ENCODE results near the gene DOCK4.

Gene DOCK4

DNA sequence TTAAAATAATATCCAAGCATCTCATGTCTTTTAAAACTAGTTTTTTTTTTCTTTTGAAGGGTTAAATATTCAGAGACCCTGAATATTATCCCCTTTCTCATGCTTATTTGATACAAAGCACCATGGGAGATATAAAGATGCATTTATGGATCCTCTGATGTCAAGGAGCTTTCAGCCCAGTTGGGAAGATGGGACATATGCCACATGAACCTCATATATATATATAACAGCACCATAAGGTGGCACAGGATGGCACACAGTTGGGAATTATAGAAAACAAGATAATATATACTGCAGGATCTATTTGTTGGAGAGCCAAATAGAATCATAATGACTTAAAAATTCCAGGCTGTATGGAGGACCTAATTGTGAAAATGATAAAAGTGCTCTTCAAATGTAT is 458.5 kb downstream of the DOCK4 start:
- H4K5ac ChIP-seq (ENCODE audit: low read length): no peak overlapping the region
- no peak overlapping the region for H2AK5ac ChIP-seq (ENCODE audit: low read length)
- no peak overlapping the region for H3K4ac ChIP-seq (ENCODE audit: low read depth, low read length)
- H3K18ac ChIP-seq (ENCODE audit: low read length): no peak overlapping the region
- no peak overlapping the region for H3K4me3 ChIP-seq (ENCODE audit: low read length)
- no peak overlapping the region for H3K9ac ChIP-seq (ENCODE audit: low read length)
- no peaks in the 10 kb centered on the region for H3K79me1 ChIP-seq (ENCODE audit: low read length)
- no peak overlapping the region for H3K56ac ChIP-seq (ENCODE audit: low read length)
- H2BK5ac ChIP-seq (ENCODE audit: low read length): no peak overlapping the region
- H3K27me3 ChIP-seq (ENCODE audit: insufficient read depth, low read length, poor library complexity): no peaks in the 10 kb centered on the region
- no peak overlapping the region for H2BK120ac ChIP-seq (ENCODE audit: low read depth, low read length)
- H3K4me2 ChIP-seq (ENCODE audit: low read length): no peak overlapping the region
- no peak overlapping the region for H4K8ac ChIP-seq (ENCODE audit: low read depth, low read length)
- no peak overlapping the region for H3K27ac ChIP-seq (ENCODE audit: low read depth, low read length)
- no peak for DNase-seq
- no peaks in the 10 kb centered on the region for H3K79me2 ChIP-seq (ENCODE audit: control insufficient read depth, insufficient read depth, low read length)
- no peaks in the 10 kb centered on the region for H3K4me1 ChIP-seq (ENCODE audit: control insufficient read depth, low read depth, low read length)
- H3K23ac ChIP-seq (ENCODE audit: low read length): no peak overlapping the region
- no peaks in the 10 kb centered on the region for H3K36me3 ChIP-seq (ENCODE audit: control insufficient read depth, insufficient read depth, low read length)
- H2BK15ac ChIP-seq (replicated peaks; ENCODE audit: low read depth): no peak overlapping the region

GRCh38 chr7:111746950-111747349 is 459.2 kb downstream of the DOCK4 start:
- Histone ChIP-seq H2BK5ac (ENCODE audit: low read length) (no peak overlapping the region), H2BK120ac (ENCODE audit: low read depth, low read length) (no peak overlapping the region), H3K79me2 (ENCODE audit: control insufficient read depth, insufficient read depth, low read length) (no peaks in the 10 kb centered on the region), H2BK15ac (replicated peaks; ENCODE audit: low read depth) (no peak overlapping the region), H3K4ac (ENCODE audit: low read depth, low read length) (no peak overlapping the region), H3K18ac (ENCODE audit: low read length) (no peak overlapping the region), H3K36me3 (ENCODE audit: control insufficient read depth, insufficient read depth, low read length) (no peaks in the 10 kb centered on the region), H2AK5ac (ENCODE audit: low read length) (no peak overlapping the region), H3K4me1 (ENCODE audit: control insufficient read depth, low read depth, low read length) (no peaks in the 10 kb centered on the region), H3K4me3 (ENCODE audit: low read length) (no peak overlapping the region), H3K4me2 (ENCODE audit: low read length) (no peak overlapping the region), H3K27me3 (ENCODE audit: insufficient read depth, low read length, poor library complexity) (no peaks in the 10 kb centered on the region), H3K9ac (ENCODE audit: low read length) (no peak overlapping the region), H4K8ac (ENCODE audit: low read depth, low read length) (no peak overlapping the region), H3K23ac (ENCODE audit: low read length) (no peak overlapping the region), H3K56ac (ENCODE audit: low read length) (no peak overlapping the region), H4K5ac (ENCODE audit: low read length) (no peak overlapping the region), H3K27ac (ENCODE audit: low read depth, low read length) (no peak overlapping the region), H3K79me1 (ENCODE audit: low read length) (no peaks in the 10 kb centered on the region)
- no peak for DNase-seq
- no CpG with 5 or more reads among the region's 4 CpGs for WGBS (ENCODE audit: extremely low coverage, insufficient coverage, low lambda C conversion rate)

- Histone ChIP-seq H3K36me3 (ENCODE audit: control insufficient read depth, insufficient read depth, low read length) (no peaks in the 10 kb centered on the region), H2BK120ac (ENCODE audit: low read depth, low read length) (no peak overlapping the region), H3K9ac (ENCODE audit: low read length) (no peak overlapping the region), H3K27me3 (ENCODE audit: insufficient read depth, low read length, poor library complexity) (no peaks in the 10 kb centered on the region), H4K5ac (ENCODE audit: low read length) (no peak overlapping the region), H3K79me2 (ENCODE audit: control insufficient read depth, insufficient read depth, low read length) (no peaks in the 10 kb centered on the region), H3K4me3 (ENCODE audit: low read length) (no peak overlapping the region), H3K56ac (ENCODE audit: low read length) (no peak overlapping the region), H2AK5ac (ENCODE audit: low read length) (no peak overlapping the region), H3K4me1 (ENCODE audit: control insufficient read depth, low read depth, low read length) (no peaks in the 10 kb centered on the region), H3K23ac (ENCODE audit: low read length) (no peak overlapping the region), H3K27ac (ENCODE audit: low read depth, low read length) (no peak overlapping the region), H2BK5ac (ENCODE audit: low read length) (no peak overlapping the region), H3K18ac (ENCODE audit: low read length) (no peak overlapping the region), H4K8ac (ENCODE audit: low read depth, low read length) (no peak overlapping the region), H3K79me1 (ENCODE audit: low read length) (no peaks in the 10 kb centered on the region), H3K4ac (ENCODE audit: low read depth, low read length) (no peak overlapping the region), H2BK15ac (replicated peaks; ENCODE audit: low read depth) (no peak overlapping the region), H3K4me2 (ENCODE audit: low read length) (no peak overlapping the region)
- no CpG with 5 or more reads among the region's 2 CpGs for WGBS (ENCODE audit: extremely low coverage, insufficient coverage, low lambda C conversion rate)
- DNase-seq: no peak
Observed at GRCh38 chr7:111744501-111745155, 461.6 kb downstream of the DOCK4 start.

- H3K56ac ChIP-seq (ENCODE audit: low read length): no peak overlapping the region
- H3K36me3 ChIP-seq (ENCODE audit: control insufficient read depth, insufficient read depth, low read length): peaks cover 3% of the 10 kb centered on the region
- H3K4me3 ChIP-seq (ENCODE audit: low read length): no peak overlapping the region
- no peaks in the 10 kb centered on the region for H3K79me2 ChIP-seq (ENCODE audit: control insufficient read depth, insufficient read depth, low read length)
- H3K18ac ChIP-seq (ENCODE audit: low read length): no peak overlapping the region
- H3K4ac ChIP-seq (ENCODE audit: low read depth, low read length): no peak overlapping the region
- H2AK5ac ChIP-seq (ENCODE audit: low read length): no peak overlapping the region
- H2BK15ac ChIP-seq (replicated peaks; ENCODE audit: low read depth): no peak overlapping the region
- H3K4me1 ChIP-seq (ENCODE audit: control insufficient read depth, low read depth, low read length): no peaks in the 10 kb centered on the region
- no peak overlapping the region for H3K4me2 ChIP-seq (ENCODE audit: low read length)
- no peak overlapping the region for H3K27ac ChIP-seq (ENCODE audit: low read depth, low read length)
- no peak overlapping the region for H3K9ac ChIP-seq (ENCODE audit: low read length)
- WGBS (ENCODE audit: extremely low coverage, insufficient coverage, low lambda C conversion rate): no CpG with 5 or more reads among the region's 7 CpGs
- H4K8ac ChIP-seq (ENCODE audit: low read depth, low read length): no peak overlapping the region
- H2BK120ac ChIP-seq (ENCODE audit: low read depth, low read length): no peak overlapping the region
- no peak overlapping the region for H4K5ac ChIP-seq (ENCODE audit: low read length)
- H3K27me3 ChIP-seq (ENCODE audit: insufficient read depth, low read length, poor library complexity): no peaks in the 10 kb centered on the region
- no peak overlapping the region for H2BK5ac ChIP-seq (ENCODE audit: low read length)
- H3K23ac ChIP-seq (ENCODE audit: low read length): no peak overlapping the region
- no peaks in the 10 kb centered on the region for H3K79me1 ChIP-seq (ENCODE audit: low read length)
- DNase-seq: no peak
Observed at GRCh38 chr7:111743244-111743847, 462.9 kb downstream of the DOCK4 start.

- Histone ChIP-seq H3K4me2 (ENCODE audit: low read length) (no peak overlapping the region), H3K79me2 (ENCODE audit: control insufficient read depth, insufficient read depth, low read length) (no peaks in the 10 kb centered on the region), H3K27me3 (ENCODE audit: insufficient read depth, low read length, poor library complexity) (no peaks in the 10 kb centered on the region), H3K18ac (ENCODE audit: low read length) (no peak overlapping the region), H3K4me3 (ENCODE audit: low read length) (no peak overlapping the region), H3K23ac (ENCODE audit: low read length) (no peak overlapping the region), H3K4ac (ENCODE audit: low read depth, low read length) (no peak overlapping the region), H3K79me1 (ENCODE audit: low read length) (no peaks in the 10 kb centered on the region), H3K27ac (ENCODE audit: low read depth, low read length) (no peak overlapping the region), H3K56ac (ENCODE audit: low read length) (no peak overlapping the region), H4K5ac (ENCODE audit: low read length) (no peak overlapping the region), H3K9ac (ENCODE audit: low read length) (no peak overlapping the region), H2BK15ac (replicated peaks; ENCODE audit: low read depth) (no peak overlapping the region), H3K36me3 (ENCODE audit: control insufficient read depth, insufficient read depth, low read length) (peaks cover 3% of the 10 kb centered on the region), H4K8ac (ENCODE audit: low read depth, low read length) (no peak overlapping the region), H3K4me1 (ENCODE audit: control insufficient read depth, low read depth, low read length) (no peaks in the 10 kb centered on the region), H2BK5ac (ENCODE audit: low read length) (no peak overlapping the region), H2BK120ac (ENCODE audit: low read depth, low read length) (no peak overlapping the region), H2AK5ac (ENCODE audit: low read length) (no peak overlapping the region)
- WGBS (ENCODE audit: extremely low coverage, insufficient coverage, low lambda C conversion rate): no CpG with 5 or more reads among the region's 8 CpGs
- peak; percentile 83 for DNase-seq
Observed at GRCh38 chr7:111741811-111742240, 464.4 kb downstream of the DOCK4 start.

DNA sequence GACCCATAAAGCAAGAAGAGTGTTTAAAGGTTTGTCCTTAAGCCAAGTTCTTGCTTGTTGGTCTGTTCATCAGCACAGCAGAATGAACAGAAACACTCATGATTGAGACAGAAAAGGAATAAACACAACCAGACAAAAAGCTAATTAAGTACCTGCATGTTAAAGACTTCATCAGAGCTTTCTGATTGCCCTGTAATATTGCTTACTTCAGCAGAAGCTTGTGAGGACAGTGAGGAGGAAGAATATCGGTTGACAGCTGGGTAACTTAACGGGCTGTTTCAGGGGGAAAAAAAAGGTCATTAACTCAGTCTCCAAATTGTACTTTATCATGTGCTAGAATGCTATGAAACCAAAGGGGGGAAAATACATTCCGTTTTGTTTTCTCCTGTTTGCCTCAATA is 465.3 kb downstream of the DOCK4 start:
- H4K8ac ChIP-seq (ENCODE audit: low read depth, low read length): no peak overlapping the region
- H3K79me2 ChIP-seq (ENCODE audit: control insufficient read depth, insufficient read depth, low read length): no peaks in the 10 kb centered on the region
- H3K4me3 ChIP-seq (ENCODE audit: low read length): no peak overlapping the region
- DNase-seq: no peak
- H3K36me3 ChIP-seq (ENCODE audit: control insufficient read depth, insufficient read depth, low read length): peaks cover 3% of the 10 kb centered on the region
- H4K5ac ChIP-seq (ENCODE audit: low read length): no peak overlapping the region
- H3K4me1 ChIP-seq (ENCODE audit: control insufficient read depth, low read depth, low read length): no peaks in the 10 kb centered on the region
- H2BK5ac ChIP-seq (ENCODE audit: low read length): no peak overlapping the region
- H3K4me2 ChIP-seq (ENCODE audit: low read length): no peak overlapping the region
- H2AK5ac ChIP-seq (ENCODE audit: low read length): no peak overlapping the region
- H3K27me3 ChIP-seq (ENCODE audit: insufficient read depth, low read length, poor library complexity): no peaks in the 10 kb centered on the region
- no peak overlapping the region for H3K4ac ChIP-seq (ENCODE audit: low read depth, low read length)
- H3K18ac ChIP-seq (ENCODE audit: low read length): no peak overlapping the region
- H3K56ac ChIP-seq (ENCODE audit: low read length): no peak overlapping the region
- H3K9ac ChIP-seq (ENCODE audit: low read length): no peak overlapping the region
- H3K27ac ChIP-seq (ENCODE audit: low read depth, low read length): no peak overlapping the region
- H2BK120ac ChIP-seq (ENCODE audit: low read depth, low read length): no peak overlapping the region
- no CpG with 5 or more reads among the region's 3 CpGs for WGBS (ENCODE audit: extremely low coverage, insufficient coverage, low lambda C conversion rate)
- H2BK15ac ChIP-seq (replicated peaks; ENCODE audit: low read depth): no peak overlapping the region
- H3K23ac ChIP-seq (ENCODE audit: low read length): no peak overlapping the region
- H3K79me1 ChIP-seq (ENCODE audit: low read length): no peaks in the 10 kb centered on the region
